HG03097 (cell line): Measurements from ENCODE around the gene PNPLA2.

ENCODE experiments used
- ATAC-seq: cut with Tn5 transposase; IDR thresholded peaks from one replicate; pipeline ENCODE4 v1.9.1; 2021; ENCODE audit not compliant: unreplicated experiment, low FRiP score

The PNPLA2 gene

DNA sequence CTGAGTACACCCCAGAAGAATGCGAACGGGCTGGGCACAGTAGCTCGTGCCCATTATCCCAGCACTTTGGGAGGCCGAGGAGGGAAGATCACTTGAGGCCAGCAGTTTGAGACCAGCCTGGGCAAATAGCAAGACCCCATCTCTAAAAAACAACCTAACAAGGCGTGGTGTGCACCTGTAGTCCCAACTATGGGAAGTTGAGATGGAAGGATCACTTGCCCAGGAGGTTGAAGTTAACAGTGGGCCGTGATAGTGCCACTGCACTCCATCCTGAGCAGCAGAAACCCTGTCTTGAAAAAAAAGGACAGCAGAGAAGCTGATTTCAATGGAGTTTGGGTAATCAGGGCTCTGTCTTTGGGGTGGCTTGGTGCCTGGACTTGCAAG, 5.7 kb upstream of the PNPLA2 start:
- no peak for ATAC-seq

DNA sequence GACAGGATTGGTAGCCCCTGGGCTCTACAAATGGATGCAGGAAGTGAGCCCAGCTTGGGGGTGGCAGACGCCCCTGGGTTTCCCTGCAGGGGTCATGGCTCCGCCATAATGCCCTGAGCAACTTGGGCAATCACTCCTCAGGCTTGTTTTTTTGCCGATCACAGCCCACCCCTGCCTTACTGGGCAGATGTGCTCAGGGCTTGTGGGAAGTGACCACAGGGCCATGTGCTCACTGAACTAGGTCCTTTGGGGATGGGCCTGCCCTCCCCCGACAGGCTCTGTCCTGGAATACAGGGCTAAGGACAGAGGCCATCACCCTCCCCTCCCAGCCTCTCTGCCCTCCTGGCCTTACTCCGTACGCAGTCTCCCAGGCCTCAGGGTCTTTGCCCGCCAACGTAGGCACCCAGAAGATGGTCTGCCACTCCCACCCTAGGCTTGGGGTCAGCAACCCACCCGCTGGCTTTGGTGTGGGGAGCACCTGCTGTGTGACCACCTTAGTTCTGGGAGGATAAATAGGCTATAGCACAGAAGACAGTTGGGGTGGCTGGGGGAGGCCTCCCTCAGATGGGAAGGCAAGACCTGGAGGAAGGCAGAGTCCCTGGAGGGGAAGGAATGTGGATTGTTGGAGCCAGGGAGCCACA, 5.1 kb upstream of the PNPLA2 start:
- no peak for ATAC-seq

DNA sequence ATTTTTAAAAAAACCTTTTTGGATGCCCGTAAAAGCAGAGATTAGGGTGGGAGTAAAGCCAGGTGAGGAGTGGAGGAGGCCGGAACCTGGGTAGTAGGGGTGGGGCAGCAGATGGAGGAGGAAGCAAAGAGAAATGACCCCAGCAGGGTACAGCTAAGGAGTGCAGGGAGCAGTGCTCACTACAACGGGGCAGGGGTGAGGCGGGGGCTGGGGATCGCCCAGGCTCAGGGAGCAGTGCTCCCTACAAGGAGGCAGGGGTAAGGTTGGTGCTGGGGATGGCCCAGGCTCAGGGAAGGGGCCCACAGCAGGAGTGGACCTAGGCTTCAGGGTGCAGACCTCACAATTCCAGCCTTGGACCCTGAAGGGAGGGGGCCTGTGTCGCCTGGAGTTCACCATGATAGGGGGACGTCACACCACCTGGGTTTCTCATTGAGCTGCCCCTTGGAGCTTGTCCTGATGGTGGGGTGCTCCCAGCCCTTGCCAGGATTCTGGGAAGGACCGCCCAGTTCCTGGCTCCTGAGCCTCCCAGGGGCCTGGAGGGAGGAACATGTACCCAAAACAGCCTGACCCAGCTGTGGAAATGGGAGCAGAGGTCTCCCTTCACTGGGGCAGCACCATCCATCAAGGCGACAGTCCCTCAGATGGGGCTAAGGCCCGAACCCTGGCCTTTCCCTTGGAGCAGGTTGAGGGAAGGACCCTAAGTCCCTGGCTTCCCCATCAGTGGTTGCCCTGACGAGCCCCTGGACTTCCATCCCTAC, 2.9 kb upstream of the PNPLA2 start:
- ATAC-seq, result no peak

DNA sequence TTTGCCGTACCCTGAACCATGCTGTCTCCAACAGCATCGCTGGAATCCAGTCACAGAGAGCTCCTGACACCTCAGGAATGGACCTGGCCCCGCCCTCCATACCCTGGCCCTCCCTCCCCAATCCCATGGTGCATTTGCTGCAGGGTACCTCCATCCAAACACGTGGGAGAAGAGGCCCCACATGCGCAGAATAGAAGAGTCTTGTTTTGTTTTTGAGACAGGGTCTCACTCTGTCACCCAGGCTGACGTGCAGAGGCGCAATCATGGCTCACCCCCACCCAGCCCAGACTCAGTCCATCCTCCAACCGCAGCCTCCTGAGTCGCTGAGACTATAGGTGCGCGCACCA, 2.3 kb upstream of the PNPLA2 start:
- no peak for ATAC-seq

DNA sequence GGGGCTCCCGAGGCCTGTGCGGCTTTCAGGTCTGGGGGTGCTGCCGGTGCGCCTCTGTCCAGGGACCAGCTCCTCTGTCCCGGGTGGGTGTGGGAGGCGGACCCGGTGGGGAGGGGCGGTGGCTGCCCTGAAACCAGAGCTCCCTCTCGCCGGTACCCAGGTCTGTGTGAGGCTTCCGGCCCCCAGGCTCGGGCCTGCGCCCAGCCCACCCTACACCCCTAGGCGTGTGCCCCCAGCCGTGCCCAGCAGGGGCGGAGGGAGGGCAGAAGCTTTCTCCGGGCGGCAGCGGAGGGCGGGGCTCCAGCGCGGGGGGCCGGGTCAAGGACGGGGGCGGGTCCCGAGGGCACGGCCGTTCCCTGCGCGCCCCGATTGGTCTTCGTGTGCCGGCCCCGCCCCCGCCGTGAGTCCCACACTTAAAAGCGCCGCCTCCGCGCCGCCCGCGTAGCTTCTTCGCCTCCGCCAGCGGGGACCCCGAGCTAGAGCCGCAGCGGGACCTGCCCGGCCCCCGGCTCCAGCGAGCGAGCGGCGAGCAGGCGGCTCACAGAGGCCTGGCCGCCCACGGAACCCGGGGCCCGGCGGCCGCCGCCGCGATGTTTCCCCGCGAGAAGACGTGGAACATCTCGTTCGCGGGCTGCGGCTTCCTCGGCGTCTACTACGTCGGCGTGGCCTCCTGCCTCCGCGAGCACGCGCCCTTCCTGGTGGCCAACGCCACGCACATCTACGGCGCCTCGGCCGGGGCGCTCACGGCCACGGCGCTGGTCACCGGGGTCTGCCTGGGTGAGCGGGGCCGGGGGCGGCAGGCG, 616 bp downstream of the PNPLA2 start:
- ATAC-seq, result peak; percentile 60

DNA sequence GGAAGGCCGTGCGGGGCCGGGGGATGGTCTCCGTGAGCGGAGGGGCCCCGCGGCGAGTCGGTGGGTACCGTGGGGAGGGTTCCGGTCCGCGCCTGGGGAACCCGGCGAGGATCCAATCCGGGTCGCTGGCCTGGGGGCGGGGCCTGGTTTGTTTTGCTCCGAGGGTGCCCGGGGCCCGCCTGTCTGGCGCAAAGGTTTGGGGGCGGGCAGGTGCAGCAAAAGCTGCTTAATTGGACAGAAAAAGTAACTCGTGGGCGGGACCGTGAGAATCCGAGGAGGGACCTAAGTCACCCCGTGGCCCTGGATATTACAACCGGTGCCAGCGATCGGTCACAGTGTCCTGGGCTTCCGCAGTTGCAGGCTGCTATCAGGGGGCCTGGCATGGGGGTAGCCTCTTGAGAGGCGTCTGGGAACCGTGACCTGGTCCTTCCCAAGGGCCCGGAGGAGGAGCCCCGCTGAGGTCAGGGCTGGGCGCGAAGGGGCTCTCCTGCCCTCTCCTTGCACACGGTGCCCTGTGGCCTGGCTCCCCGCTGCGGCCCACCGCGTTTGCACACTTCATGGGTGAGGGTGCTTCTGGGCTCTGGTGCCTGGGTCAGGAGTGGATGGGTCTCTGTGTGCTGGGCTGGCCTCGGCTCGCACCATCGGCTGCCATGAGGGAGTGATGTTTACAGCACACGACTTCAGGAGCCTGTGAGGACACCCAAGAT, 1.4 kb downstream of the PNPLA2 start:
- peak; percentile 50 for ATAC-seq

DNA sequence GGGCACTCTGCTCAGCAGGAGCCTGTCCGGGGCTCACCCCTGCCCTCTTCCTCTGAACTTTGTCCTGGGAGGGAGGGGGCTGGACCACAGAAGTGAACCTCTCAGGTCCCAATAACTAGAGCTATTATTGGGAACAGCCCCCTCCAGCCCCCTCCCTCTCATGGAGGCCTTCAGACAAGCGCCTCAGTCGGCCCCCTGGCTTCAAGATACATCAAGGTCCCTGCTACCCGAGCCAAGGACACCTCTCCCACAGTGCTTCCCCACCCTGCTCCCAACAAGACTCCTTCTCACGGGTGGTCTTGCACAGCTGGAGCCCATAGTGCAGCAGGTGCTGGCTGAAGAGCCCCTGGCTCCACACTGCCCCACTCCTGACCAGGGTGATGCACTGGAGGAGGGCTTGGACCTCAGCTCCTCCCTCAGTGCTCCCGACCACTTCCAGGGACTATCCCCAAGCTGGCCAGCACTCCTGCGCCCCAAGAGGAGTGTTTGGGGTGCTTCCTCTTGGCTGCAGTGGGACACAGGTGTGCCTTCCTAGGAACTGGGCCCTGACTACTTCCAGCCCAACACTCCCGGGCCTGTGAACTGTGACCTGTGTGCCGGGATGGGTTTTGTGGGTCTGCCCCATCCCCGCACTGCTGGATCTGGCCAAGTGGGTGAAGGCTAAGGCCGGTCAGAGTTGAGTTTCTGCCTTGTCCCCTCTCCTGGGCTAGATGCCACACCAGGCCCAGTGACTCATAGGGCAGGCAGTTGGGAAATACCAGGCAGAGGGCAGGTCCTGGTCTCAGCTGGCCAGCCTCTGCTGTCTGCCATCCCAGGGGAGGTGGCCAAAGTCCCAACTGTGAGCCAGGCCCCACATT, 2.2 kb downstream of the PNPLA2 start:
- no peak for ATAC-seq

DNA sequence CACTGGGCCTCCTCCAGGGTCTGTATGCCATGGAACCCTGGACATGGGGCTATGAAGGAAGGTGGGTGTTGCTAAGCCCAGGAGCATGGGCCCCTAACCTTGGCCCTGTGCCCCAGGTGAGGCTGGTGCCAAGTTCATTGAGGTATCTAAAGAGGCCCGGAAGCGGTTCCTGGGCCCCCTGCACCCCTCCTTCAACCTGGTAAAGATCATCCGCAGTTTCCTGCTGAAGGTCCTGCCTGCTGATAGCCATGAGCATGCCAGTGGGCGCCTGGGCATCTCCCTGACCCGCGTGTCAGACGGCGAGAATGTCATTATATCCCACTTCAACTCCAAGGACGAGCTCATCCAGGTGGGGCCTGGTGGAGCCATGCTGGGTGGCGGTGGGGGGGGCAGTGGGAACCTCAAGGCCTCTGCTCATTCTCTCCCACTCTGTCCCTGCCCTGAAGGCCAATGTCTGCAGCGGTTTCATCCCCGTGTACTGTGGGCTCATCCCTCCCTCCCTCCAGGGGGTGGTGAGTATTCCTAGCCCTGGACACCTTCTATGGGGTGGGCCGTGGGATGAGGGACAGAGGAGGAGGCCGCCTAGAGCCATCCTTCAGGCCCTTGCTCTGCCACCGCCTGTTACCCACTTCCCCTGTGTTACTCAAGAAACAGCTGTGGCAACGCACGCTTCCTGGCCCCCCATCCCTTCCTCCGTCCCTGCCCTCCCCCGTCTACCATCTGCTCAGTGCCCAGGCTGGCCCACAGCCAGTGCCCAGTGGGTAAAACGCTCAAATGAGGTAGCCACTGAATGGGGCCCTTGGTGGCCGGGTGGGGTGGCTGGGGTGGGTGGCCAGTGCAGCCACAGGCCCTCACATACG, 3.0 kb downstream of the PNPLA2 start:
- no peak for ATAC-seq

DNA sequence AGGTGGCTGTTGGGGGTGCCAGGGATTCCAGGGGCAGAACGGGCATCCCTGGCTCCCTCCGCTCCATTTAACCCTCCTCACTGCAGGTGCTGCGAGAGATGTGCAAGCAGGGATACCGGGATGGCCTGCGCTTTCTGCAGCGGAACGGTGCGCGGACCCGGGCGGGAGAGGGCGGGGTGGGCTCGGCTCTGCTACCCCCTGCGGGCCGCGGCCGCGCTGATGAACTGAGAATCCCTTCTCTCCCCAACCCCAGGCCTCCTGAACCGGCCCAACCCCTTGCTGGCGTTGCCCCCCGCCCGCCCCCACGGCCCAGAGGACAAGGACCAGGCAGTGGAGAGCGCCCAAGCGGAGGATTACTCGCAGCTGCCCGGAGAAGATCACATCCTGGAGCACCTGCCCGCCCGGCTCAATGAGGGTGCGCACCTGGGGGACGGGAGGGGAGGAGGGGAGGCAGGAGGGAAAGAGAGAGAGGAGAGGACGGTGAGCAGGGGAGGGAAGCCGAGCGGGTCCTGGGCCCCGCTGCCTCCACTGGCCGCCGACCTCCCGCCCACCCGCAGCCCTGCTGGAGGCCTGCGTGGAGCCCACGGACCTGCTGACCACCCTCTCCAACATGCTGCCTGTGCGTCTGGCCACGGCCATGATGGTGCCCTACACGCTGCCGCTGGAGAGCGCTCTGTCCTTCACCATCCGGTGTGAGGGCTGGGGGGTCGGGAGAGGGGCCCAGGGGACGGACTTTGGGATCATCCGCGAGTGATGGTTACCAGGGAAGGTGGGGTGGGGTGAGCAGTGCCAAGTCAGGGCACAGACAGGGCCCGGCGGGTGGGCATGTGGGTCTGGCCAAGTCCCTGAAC, 5.0 kb downstream of the PNPLA2 start:
- ATAC-seq, result no peak

DNA sequence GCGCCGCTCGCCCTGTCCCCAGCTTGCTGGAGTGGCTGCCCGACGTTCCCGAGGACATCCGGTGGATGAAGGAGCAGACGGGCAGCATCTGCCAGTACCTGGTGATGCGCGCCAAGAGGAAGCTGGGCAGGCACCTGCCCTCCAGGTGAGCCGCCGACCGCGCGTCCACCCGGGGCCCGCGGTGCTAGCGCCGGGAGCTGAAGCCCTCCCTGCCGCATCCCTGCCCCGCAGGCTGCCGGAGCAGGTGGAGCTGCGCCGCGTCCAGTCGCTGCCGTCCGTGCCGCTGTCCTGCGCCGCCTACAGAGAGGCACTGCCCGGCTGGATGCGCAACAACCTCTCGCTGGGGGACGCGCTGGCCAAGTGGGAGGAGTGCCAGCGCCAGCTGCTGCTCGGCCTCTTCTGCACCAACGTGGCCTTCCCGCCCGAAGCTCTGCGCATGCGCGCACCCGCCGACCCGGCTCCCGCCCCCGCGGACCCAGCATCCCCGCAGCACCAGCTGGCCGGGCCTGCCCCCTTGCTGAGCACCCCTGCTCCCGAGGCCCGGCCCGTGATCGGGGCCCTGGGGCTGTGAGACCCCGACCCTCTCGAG, 5.7 kb downstream of the PNPLA2 start:
- no peak for ATAC-seq

DNA sequence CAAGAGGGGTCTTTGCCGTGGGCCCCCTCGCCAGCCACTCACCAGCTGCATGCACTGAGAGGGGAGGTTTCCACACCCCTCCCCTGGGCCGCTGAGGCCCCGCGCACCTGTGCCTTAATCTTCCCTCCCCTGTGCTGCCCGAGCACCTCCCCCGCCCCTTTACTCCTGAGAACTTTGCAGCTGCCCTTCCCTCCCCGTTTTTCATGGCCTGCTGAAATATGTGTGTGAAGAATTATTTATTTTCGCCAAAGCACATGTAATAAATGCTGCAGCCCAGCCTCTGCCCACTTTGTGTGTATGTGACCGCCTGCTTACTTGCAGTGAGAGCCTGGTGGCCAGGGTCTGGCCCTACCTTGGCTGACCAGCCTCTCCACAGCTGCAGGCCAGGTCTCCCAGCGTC, 6.2 kb downstream of the PNPLA2 start:
- no peak for ATAC-seq

DNA sequence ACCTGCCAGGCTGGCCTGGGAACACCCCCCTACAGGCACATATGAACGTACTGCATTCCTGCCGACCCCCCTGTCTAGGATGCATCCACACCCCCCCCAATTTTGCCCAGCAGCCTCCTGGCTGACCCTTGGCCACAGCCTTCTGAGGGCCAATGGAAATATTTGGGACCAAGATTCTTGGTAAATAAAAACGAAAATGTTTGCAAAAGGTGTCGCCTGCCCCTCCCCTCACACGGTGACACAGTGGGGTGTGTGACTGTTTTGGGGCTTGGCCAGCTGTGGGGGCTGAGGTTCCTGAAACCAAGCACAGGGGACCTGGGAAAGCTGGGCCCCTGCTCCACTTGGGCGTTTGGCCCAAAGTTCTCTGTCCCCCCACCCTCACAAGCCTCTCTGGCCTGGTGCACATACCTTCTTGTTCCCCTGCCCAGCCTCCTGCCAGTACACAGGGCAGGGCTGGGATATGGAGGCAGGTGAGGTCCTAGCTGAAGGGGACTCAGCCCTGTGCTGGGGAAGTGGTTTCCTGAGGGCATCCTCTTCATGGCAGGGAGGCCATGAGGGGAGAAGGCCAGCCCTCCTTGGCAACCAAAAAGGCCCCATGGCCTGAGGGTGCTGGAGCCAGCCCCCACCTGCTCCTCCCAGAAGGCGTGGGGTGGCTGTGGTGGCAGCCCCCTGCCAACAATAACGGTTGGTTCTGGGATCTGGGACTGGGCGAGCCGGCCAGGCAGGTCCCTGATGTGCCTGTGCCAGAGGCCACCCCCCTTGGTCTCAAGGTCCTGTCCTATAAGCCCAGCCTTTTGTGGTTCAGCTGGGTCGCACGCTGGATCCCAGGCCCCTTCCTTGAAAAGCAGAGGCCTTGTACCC, 6.9 kb downstream of the PNPLA2 start:
- ATAC-seq, result no peak

DNA sequence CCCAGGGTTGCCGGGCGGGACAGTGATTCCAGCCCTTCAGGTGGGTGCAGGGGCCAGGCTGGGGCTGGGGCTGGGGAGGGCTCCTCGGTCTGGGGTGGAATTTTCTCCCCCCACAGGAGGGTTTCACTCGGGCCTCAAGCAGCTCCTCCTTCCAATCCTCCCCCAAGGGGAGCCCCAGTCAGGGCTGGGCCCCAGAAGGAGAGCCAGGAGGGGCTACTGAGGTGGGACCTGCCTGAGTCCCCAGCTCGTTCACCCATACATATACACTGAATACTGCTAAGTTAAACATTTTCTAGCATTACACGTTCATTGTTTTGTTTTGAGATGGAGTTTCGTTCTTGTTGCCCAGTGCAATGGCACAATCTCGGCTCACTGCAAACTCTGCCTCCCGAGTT, 7.5 kb downstream of the PNPLA2 start:
- ATAC-seq, result no peak

DNA sequence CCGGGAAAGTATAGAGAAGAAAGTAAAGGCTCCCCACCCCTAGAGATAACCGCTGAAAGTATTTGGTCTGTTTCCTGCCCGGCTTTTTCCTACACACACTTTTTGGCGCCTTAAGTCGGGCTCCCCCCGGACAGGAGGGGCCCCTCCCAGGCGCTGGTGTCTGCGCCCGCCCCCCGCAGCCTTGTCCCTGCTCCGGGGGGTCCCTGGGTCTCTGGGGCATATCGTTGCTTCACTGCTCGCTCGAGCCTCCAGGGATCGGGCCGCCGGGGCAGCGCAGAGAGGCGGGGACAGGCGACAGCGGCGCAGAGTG, 8.1 kb downstream of the PNPLA2 start:
- ATAC-seq, result no peak

DNA sequence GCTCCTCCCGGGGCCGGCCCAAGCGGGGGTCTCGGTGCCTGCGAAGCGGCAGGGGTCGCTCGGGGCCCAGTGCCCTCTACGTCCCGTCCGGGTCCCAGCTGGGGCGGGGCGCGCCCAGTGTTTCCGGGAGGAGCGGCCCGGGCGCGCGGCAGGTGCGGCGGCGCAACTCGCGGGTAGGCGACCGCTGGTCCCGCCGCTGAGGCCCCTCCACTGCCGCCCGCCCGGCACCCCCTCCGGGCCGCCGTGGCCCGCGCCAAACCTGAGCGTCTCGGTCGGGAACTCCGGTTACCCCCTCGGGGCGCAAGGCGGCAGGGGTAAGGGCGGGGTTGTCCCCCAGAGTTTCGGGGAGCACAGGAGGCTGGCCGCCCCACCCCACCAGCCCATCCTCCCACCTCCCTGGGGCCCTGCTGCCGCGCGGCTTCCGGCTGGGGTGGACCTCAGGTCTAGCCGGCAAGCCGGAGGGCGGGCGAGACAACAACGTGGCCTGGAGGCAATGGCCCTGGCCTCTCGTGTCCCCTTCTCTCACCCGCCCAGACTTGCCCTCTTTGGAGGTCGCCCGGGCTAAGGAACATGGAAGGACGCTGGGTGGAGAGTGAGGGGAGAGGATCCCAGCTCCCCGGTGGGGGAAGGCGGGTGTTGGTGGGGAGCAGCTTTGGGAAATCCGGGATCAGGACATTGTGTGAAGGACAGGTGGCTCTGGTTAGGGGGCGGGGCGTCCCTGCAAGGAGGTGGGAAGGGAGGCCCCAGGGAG, 8.6 kb downstream of the PNPLA2 start:
- peak; percentile 34 for ATAC-seq

DNA sequence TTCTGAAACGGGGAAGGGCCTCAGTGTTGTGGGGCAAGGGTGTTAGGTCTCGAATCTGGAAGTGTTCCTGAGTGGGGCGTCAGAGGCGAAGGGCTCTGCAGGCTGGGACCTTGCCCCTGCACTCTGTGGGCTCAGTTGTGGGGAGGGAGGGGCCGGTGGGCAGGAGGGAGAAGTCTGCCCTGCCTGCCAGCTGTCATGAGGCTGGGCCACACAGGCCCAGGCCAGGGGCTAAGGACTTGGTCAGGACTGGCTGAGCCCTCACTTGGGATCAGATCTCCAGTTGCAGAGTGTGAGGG, 9.1 kb downstream of the PNPLA2 start, which contains the start of gene CRACR2B:
Gene CRACR2B (plus strand): TSS at position 23 of the 296 bp plus-strand sequence. CDS start 689 bp downstream, outside the sequence.
- peak; percentile 21 for ATAC-seq
